Spleen (tissue), 11 donors: Measurements from ENCODE around the gene BORA. TPM values are rescaled to one million over a fixed set of nuclear protein-coding genes. Genes with fewer than 3 reads are reported as not detected.

Experiments
- DNase-seq: peaks from one replicate; pipeline ENCODE4 v3.0.0-alpha.2; 2020
- H3K27ac ChIP-seq, 8 donors: fragments of 200-600 bp; sonication (generic) in 7 of 8; 1 replicate in 4 of 8; 2 replicates in 4 of 8; pipeline versions ENCODE4 v1.5.0 to v1.8.0; 2016 to 2021; ENCODE audit warnings: inconsistent platforms in 4 of 8, mild to moderate bottlenecking in 4 of 8, moderate library complexity in 1 of 8
- H3K27me3 ChIP-seq, 7 donors: fragments of 200-600 bp; sonication (generic) in 6 of 7; replicated peaks in 1 of 7; 1 replicate in 4 of 7; 2 replicates in 3 of 7; pipeline versions ENCODE4 v1.5.0 to v1.8.0; 2016 to 2021; ENCODE audit warnings: inconsistent platforms in 3 of 7, mild to moderate bottlenecking in 1 of 7
- H3K36me3 ChIP-seq, 6 donors: fragments of 200-600 bp; sonication (generic) in 5 of 6; 1 replicate in 4 of 6; 2 replicates in 2 of 6; pipeline versions ENCODE4 v1.5.0 to v1.8.0; 2016 to 2021; ENCODE audit warnings: inconsistent platforms in 2 of 6
- H3K4me1 ChIP-seq, 6 donors: fragments of 200-600 bp; sonication (generic) in 5 of 6; 1 replicate in 3 of 6; 2 replicates in 3 of 6; pipeline versions ENCODE4 v1.5.0 to v1.8.0; 2016 to 2021; ENCODE audit warnings: inconsistent platforms in 3 of 6
- H3K4me3 ChIP-seq, 8 donors: fragments of 200-600 bp; sonication (generic) in 7 of 8; 1 replicate in 4 of 8; 2 replicates in 4 of 8; pipeline versions ENCODE4 v1.5.0 to v1.8.0; 2016 to 2021; ENCODE audit warnings: inconsistent platforms in 4 of 8, mild to moderate bottlenecking in 4 of 8, moderate library complexity in 2 of 8
- H3K9me3 ChIP-seq, 8 donors: fragments of 200-600 bp; sonication (generic) in 7 of 8; 1 replicate in 4 of 8; 2 replicates in 4 of 8; pipeline versions ENCODE4 v1.5.0 to v1.8.0; 2016 to 2021; ENCODE audit warnings: inconsistent platforms in 4 of 8
- POLR2A ChIP-seq, 3 donors: fragments of 450-650 bp; IDR thresholded peaks; one replicate each; pipeline ENCODE4 v1.5.1; 2017; ENCODE audit warnings: antibody characterized with exemption in 3 of 3, mild to moderate bottlenecking in 1 of 3
- POLR2AphosphoS5 ChIP-seq, 3 donors: sonication (generic); formaldehyde crosslinking; IDR thresholded peaks; one replicate each; pipeline ENCODE4 v1.5.1; 2017; ENCODE audit warnings: antibody characterized with exemption in 3 of 3
- WGBS, 5 donors: extraction: QIAGEN DNeasy Blood & Tissue Kit in 3 of 5; methylation state at CpG; one replicate each; pipeline versions ENCODE4 v1.1.5 to v1.1.7; 2013 to 2018; 5-methylcytosine and 5-hydroxymethylcytosine counted together
- intact Hi-C: fragments of 100-400 bp; cut with DNase I; formaldehyde crosslinking; loops from one replicate; pipeline ENCODE4 v1.15.0; 2023; ENCODE audit warnings: low total_unique reads
- polyA plus RNA-seq, 3 donors: library from polyadenylated mRNA; stranded (reverse); fragments of 200-250 nt; gene quantifications; one replicate each; pipeline ENCODE4 v1.2.1, GENCODE V29; 2013
- total RNA-seq, 7 donors: library from RNA; depleted of rRNA in 3 of 7; stranded (reverse); fragments of >200 nt in 3 of 7; fragmentation: NEBNext Ultra II Directional in 4 of 7; extraction: Animal tissue kit (Norgen Biotek cat#: 25700) in 4 of 7; gene quantifications; one replicate each; pipeline versions ENCODE4 v1.1.0 to v1.2.1, GENCODE V29; 2016 to 2021
- TF ChIP-seq, protein P1 (sequence below), 11 experiments: fragments of 200-600 bp in 7 of 11; fragments of 450-650 bp in 4 of 11; sonication (generic) in 4 of 11; IDR thresholded peaks in 8 of 11; conservative IDR thresholded peaks in 3 of 11; 1 replicate in 7 of 11; 2 replicates in 4 of 11; pipeline versions ENCODE4 v1.4.0 to v1.8.0; 2016 to 2021; ENCODE audit warnings: antibody characterized with exemption in 11 of 11, inconsistent platforms in 4 of 11, mild to moderate bottlenecking in 1 of 11
- donor health status: healthy with polysubstance abuse.
- donor health status: DM: no; HTN: no; CAD: no; lungs with moderate emphysema.
- donor health status: DM: no; HTN: no; CAD: no.
- donor health status: Bipolar disorder and iron deficiency.
- donor health status: healthy.
- donor health status: DM: no; HTN: no; CAD: no.
- donor health status: DM: yes; HTN: yes; CAD: no.

Gene BORA
- total and polyA plus RNA-seq, 10 donors, result 4.4 to 15.1 (median 5.1) TPM

DNA sequence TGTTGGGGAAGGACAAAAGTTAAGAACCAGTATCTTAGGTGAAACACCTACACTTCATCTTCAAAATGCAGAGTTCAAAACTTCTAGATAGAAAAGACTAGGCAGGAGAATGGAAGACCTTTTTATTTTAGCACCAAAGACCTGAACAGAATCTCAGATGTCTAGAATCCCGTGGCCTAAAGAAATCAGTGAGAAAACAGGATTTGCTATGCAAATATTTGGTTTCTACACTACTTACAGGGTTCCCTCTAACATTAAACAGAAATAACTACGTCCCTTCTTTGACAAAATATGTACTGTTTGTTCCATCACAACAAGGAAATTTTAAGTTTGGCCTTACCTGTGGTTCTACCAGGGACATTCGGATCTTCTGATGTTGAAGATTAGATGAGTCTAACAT, 32.5 kb downstream of the BORA start:
- Histone ChIP-seq H3K4me3 (no peak overlapping the region), H3K36me3 (peaks cover 0 to 100% (median 95%) of the 10 kb centered on the region in 6 donors), H3K4me1 (no peaks in the 10 kb centered on the region), H3K9me3 (no peaks in the 10 kb centered on the region), H3K27me3 (no peaks in the 10 kb centered on the region), H3K27ac (no peak overlapping the region)
- intact Hi-C loops, result no loop called here
- no peak for DNase-seq
- 84 to 88% (median 86%) methylated on average over 3 of the region's 3 CpGs for WGBS, 5 donors
- no peak for TF ChIP-seq POLR2AphosphoS5 (IDR thresholded peaks at IDR 0.05)

DNA sequence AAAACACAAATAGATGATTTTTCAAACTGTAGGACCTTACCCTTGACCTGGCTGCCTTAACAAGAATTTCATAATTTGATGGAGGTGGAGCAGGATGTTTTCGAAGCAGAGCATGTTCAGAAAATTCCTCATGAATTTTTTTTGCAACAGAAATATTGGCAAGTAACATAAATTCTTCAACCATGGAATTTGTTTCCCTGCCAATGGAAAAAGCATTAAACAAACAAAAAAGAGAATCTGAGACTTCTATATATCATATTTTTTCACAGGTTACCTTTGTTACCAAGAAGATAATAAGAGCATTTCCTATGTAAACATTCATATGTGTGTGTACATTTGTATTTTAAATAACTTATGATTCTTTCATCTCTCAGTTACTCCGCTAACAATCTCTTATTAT, 35.7 kb downstream of the BORA start:
- no peak overlapping the region for H3K4me3 ChIP-seq
- H3K9me3 ChIP-seq, result no peaks in the 10 kb centered on the region
- no peak overlapping the region for H3K27ac ChIP-seq
- intact Hi-C loops, result no loop called here
- no peak for DNase-seq
- peaks cover 0 to 100% (median 98%) of the 10 kb centered on the region in 6 donors for H3K36me3 ChIP-seq
- WGBS, 5 donors, result 82 to 92% (median 88%) methylated on average over 2 of the region's 2 CpGs
- H3K4me1 ChIP-seq, result no peaks in the 10 kb centered on the region
- no peaks in the 10 kb centered on the region for H3K27me3 ChIP-seq
- TF ChIP-seq, protein P1, sequence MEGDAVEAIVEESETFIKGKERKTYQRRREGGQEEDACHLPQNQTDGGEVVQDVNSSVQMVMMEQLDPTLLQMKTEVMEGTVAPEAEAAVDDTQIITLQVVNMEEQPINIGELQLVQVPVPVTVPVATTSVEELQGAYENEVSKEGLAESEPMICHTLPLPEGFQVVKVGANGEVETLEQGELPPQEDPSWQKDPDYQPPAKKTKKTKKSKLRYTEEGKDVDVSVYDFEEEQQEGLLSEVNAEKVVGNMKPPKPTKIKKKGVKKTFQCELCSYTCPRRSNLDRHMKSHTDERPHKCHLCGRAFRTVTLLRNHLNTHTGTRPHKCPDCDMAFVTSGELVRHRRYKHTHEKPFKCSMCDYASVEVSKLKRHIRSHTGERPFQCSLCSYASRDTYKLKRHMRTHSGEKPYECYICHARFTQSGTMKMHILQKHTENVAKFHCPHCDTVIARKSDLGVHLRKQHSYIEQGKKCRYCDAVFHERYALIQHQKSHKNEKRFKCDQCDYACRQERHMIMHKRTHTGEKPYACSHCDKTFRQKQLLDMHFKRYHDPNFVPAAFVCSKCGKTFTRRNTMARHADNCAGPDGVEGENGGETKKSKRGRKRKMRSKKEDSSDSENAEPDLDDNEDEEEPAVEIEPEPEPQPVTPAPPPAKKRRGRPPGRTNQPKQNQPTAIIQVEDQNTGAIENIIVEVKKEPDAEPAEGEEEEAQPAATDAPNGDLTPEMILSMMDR (IDR thresholded peaks at IDR 0.05 in 8 of 11, conservative IDR thresholded peaks at IDR 0.05 in 3 of 11), result no peak
- TF ChIP-seq POLR2A (IDR thresholded peaks at IDR 0.05) (no peak), POLR2AphosphoS5 (IDR thresholded peaks at IDR 0.05) (no peak)

DNA sequence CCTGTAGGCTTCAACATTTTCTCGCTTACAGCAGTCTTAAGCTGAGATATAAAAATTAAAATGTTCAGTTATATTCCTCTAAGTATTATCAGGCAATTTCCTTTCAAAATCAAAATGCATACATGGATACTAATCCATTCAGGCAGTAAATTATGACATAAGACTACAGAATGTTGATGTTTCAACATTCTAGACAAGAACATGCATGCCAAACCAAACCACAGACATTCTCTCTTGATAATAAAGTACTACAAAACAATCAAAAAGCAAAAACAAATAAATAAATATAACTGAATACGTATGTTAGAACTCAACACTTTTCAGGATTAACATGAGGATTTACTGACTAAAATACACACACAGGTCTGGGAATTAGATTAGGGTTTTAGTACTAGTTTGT, 46.3 kb downstream of the BORA start:
- H3K27me3 ChIP-seq, result no peaks in the 10 kb centered on the region
- DNase-seq, result no peak
- WGBS, 5 donors, result 84 to 96% (median 93%) methylated on average over 2 of the region's 2 CpGs
- H3K9me3 ChIP-seq, result no peaks in the 10 kb centered on the region
- no peak overlapping the region for H3K4me3 ChIP-seq
- peaks cover 6 to 100% (median 89%) of the 10 kb centered on the region in 6 donors for H3K36me3 ChIP-seq
- H3K4me1 ChIP-seq, result peaks cover 0 to 35% (median 10%) of the 10 kb centered on the region in 6 donors
- intact Hi-C loops, result no loop called here
- TF ChIP-seq POLR2A (IDR thresholded peaks at IDR 0.05) (no peak), POLR2AphosphoS5 (IDR thresholded peaks at IDR 0.05) (no peak)
- TF ChIP-seq, protein P1 (IDR thresholded peaks at IDR 0.05 in 8 of 11, conservative IDR thresholded peaks at IDR 0.05 in 3 of 11), result no peak
- H3K27ac ChIP-seq, result no peak overlapping the region

DNA sequence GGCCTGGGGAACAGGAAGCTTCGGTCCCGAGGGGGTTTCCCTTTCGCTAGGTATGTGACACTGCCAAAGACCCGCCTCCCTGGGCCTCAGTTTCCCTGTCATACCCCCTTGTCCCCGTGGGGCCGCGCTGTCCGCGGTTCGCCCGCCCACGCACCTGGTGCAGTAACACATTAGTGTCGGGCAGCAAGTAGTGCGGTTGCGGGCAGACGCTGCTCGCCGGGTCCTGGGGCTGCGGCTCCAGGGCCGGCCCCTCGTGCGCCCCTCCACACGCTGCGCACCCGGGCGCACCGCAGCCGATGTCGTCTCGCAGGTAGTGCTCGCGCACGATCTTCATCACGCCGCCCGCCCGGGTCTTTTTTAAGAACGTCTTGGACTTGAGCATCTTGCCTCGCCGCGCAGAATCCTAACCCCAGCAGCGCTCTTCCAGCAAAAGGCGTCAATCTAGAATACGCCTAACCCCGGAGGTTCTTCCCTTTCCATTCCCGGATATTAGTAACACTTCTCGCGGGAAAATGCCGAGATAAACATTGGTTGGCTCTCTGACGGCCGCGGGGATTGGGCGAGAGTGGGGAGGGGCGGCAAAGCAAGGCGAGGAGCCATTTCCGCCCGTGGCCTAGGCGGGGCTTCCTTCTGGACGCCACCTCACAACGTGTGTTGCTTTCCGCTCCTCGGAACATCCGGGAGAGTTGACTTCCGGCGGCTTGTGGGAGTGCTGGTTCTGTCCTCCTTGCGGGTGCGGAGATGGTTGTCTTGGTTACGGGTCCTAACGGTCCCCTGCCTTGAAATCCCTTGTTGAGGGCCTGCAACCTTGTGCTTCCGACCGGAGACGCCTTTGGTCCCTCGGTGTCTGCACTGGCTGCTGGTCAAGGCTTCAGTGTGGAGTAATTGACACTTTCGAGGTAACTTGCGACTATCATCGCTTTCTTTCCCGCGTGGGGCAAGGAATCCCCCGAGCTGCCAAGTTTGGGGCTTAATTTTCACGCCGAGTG, 54.0 kb downstream of the BORA start, which contains the start of the genes DIS3 and PIBF1:
TSS of gene DIS3 (minus strand) at position 450 of the 989 bp plus-strand sequence. CDS start at position 382, 68 bp downstream.
TSS of gene PIBF1 (plus strand) at position 683 of the 989 bp plus-strand sequence. CDS start 1,337 bp downstream, outside the sequence.
- no peaks in the 10 kb centered on the region for H3K27me3 ChIP-seq
- H3K4me3 ChIP-seq, result peak within 1 kb of the TSS; percentile 82 to 100 (median 95)
- peaks cover 23 to 92% (median 65%) of the 10 kb centered on the region in 6 donors for H3K4me1 ChIP-seq
- TF ChIP-seq, protein P1 (IDR thresholded peaks at IDR 0.05 in 8 of 11, conservative IDR thresholded peaks at IDR 0.05 in 3 of 11), result peak in 3 of 11 experiments; percentile 18 to 48 (median 32)
- peak in 2 of 3 donors; percentile 15 to 51 for TF ChIP-seq POLR2A (IDR thresholded peaks at IDR 0.05)
- TF ChIP-seq POLR2AphosphoS5 (IDR thresholded peaks at IDR 0.05), result peak; percentile 93 to 95 (median 94)
- 0 to 1% (median 1%) methylated on average over 51 to 81 of the region's 81 CpGs for WGBS, 5 donors
- peaks cover 0 to 56% (median 17%) of the 10 kb centered on the region in 6 donors for H3K36me3 ChIP-seq
- peak; percentile 99 for DNase-seq
- no peaks in the 10 kb centered on the region for H3K9me3 ChIP-seq
- peak within 1 kb of the TSS; percentile 80 to 94 (median 88) for H3K27ac ChIP-seq
- intact Hi-C loops, result no loop called here
